Suprapubic skin (tissue), 4 donors: Measurements from ENCODE around the gene PIGQ.

ENCODE experiments used
- CTCF ChIP-seq, 2 donors: fragments of 200-600 bp in 1 of 2; fragments of 450-650 bp in 1 of 2; sonication (generic) in 1 of 2; IDR thresholded peaks; one replicate each; pipeline ENCODE4 v1.5.1; 2016 to 2019; ENCODE audit warnings: antibody characterized with exemption in 2 of 2, mild to moderate bottlenecking in 1 of 2, moderate library complexity in 1 of 2
- POLR2A ChIP-seq, 2 donors: fragments of 450-650 bp; IDR thresholded peaks; one replicate each; pipeline ENCODE4 v1.6.1; 2017; ENCODE audit warnings: antibody characterized with exemption in 2 of 2, mild to moderate bottlenecking in 2 of 2, moderate library complexity in 2 of 2
- POLR2AphosphoS5 ChIP-seq, 3 donors: sonication (generic); formaldehyde crosslinking; IDR thresholded peaks; one replicate each; pipeline ENCODE4 v1.6.1; 2017; ENCODE audit warnings: antibody characterized with exemption in 3 of 3

- TF ChIP-seq POLR2AphosphoS5 (IDR thresholded peaks at IDR 0.05) (no peak), CTCF (IDR thresholded peaks at IDR 0.05) (no peak), POLR2A (IDR thresholded peaks at IDR 0.05) (no peak)
Observed at GRCh38 chr16:590815-591200, 21.0 kb downstream of the PIGQ start.
